ENCODE data around the gene GPHA2. TPM values are rescaled to one million over a fixed set of nuclear protein-coding genes. Genes with fewer than 3 reads are reported as not detected.

GPHA2 gene
- total RNA-seq, 2 experiments from 2014 or later = 0.49 to 0.56 TPM

GRCh38 chr11:64923944-64924909, 11.5 kb downstream of the GPHA2 start, which contains the start of gene PPP2R5B:
PPP2R5B (plus strand) TSS chr11:64924689; CDS start chr11:64925735, 1,046 bp downstream.
- intact Hi-C loops (cut with DNase I, micrococcal nuclease) = loop anchor here in 1 of 2 experiments (1.0 to 5.0 kb wide), 5 partner anchors 46 to 237 kb away; partner anchors contain the start of genes CDCA5, EHD1, SNX15 and ZFPL1
- peak within 1 kb of the TSS; percentile 69 for H3K4me3 ChIP-seq (ENCODE audit: low read length)
- H3K27me3 ChIP-seq (ENCODE audit: control insufficient read depth in 1 of 2, insufficient read depth in 2 of 2, low read length in 2 of 2) = no peaks in the 10 kb centered on the region
- Mint-ChIP-seq H3K36me3 (ENCODE audit: low read depth) (peaks cover 6% of the 10 kb centered on the region), H3K27me3 (no peaks in the 10 kb centered on the region), H3K27ac (peak within 1 kb of the TSS; percentile 97), H3K4me3 (peak within 1 kb of the TSS; percentile 95), H3K4me1 (ENCODE audit: low read depth) (peaks cover 13% of the 10 kb centered on the region), H3K9me3 (no peaks in the 10 kb centered on the region)
- ChIA-PET POLR2A (interaction anchor here (0.6 to 2.5 kb wide), 19 partner anchors 9 to 581 kb away, joined by 3 to 15 read pairs (median 5); partner anchors contain the start of genes ARL2, EHD1, FAU and MAJIN), CTCF (interaction anchor here (0.7 to 1.4 kb wide), 4 partner anchors 30 to 90 kb away, joined by 3 to 8 read pairs (median 3); partner anchors contain the start of genes ARL2 and CDC42BPG)
- peak within 1 kb of the TSS; percentile 73 to 89 for H3K27ac ChIP-seq (ENCODE audit: low read depth in 1 of 2, low read length in 2 of 2)
- no peak for TF ChIP-seq CTCF (IDR thresholded peaks at IDR 0.05)
- DNase-seq = peak; percentile 79 to 95 (median 90)
- peaks cover 11% of the 10 kb centered on the region for H3K36me3 ChIP-seq (ENCODE audit: insufficient read depth, low read length)
- H3K9me3 ChIP-seq (ENCODE audit: control insufficient read depth in 1 of 2, insufficient read depth in 1 of 2, low read length in 2 of 2) = no peaks in the 10 kb centered on the region
- H3K4me1 ChIP-seq (ENCODE audit: insufficient read depth, low read length) = peaks cover 30% of the 10 kb centered on the region
- peak; percentile 92 for ATAC-seq (ENCODE audit: poor library complexity)

GRCh38 chr11:64923151-64923661, 12.5 kb downstream of the GPHA2 start:
- Histone ChIP-seq H3K4me3 (ENCODE audit: low read length) (no peak overlapping the region), H3K9me3 (ENCODE audit: control insufficient read depth in 1 of 2, insufficient read depth in 1 of 2, low read length in 2 of 2) (no peaks in the 10 kb centered on the region), H3K36me3 (ENCODE audit: insufficient read depth, low read length) (peaks cover 6% of the 10 kb centered on the region), H3K4me1 (ENCODE audit: insufficient read depth, low read length) (peaks cover 32% of the 10 kb centered on the region), H3K27ac (ENCODE audit: low read depth in 1 of 2, low read length in 2 of 2) (peak overlapping the region in 1 of 2 donors; percentile 42), H3K27me3 (ENCODE audit: control insufficient read depth in 1 of 2, insufficient read depth in 2 of 2, low read length in 2 of 2) (no peaks in the 10 kb centered on the region)
- Mint-ChIP-seq H3K27me3 (no peaks in the 10 kb centered on the region), H3K36me3 (ENCODE audit: low read depth) (peaks cover 6% of the 10 kb centered on the region), H3K9me3 (no peaks in the 10 kb centered on the region), H3K4me3 (peak overlapping the region; percentile 20), H3K4me1 (ENCODE audit: low read depth) (peaks cover 13% of the 10 kb centered on the region), H3K27ac (no peak overlapping the region)
- ATAC-seq (ENCODE audit: poor library complexity) (no peak), DNase-seq (peak in 2 of 14 experiments; percentile 4 to 42)
- POLR2A ChIA-PET = interaction anchor here (1.1 to 2.5 kb wide), 3 partner anchors 65 to 194 kb away, joined by 3 to 8 read pairs (median 7); partner anchors contain the start of gene ZNHIT2
- CTCF ChIA-PET = interaction anchor here (1.4 kb wide), 1 partner anchor 79 kb away, joined by 3 read pairs; the partner anchor contains the start of gene CDC42BPG
- no peak for TF ChIP-seq CTCF (IDR thresholded peaks at IDR 0.05)
- intact Hi-C loops (cut with DNase I, micrococcal nuclease) = loop anchor here in 1 of 2 experiments (5.0 kb wide), 3 partner anchors 159 to 236 kb away; partner anchors contain the start of genes CDCA5, ZFPL1 and ZNHIT2

GRCh38 chr11:64921384-64921783, 14.3 kb downstream of the GPHA2 start:
- H3K27me3 Mint-ChIP-seq = no peaks in the 10 kb centered on the region
- H3K4me3 Mint-ChIP-seq = no peak overlapping the region
- H3K4me1 Mint-ChIP-seq (ENCODE audit: low read depth) = peaks cover 32% of the 10 kb centered on the region
- peaks cover 46% of the 10 kb centered on the region for H3K4me1 ChIP-seq (ENCODE audit: insufficient read depth, low read length)
- no peaks in the 10 kb centered on the region for H3K9me3 Mint-ChIP-seq
- H3K36me3 Mint-ChIP-seq (ENCODE audit: low read depth) = peaks cover 15% of the 10 kb centered on the region
- CTCF ChIA-PET = no interaction called here
- ATAC-seq (ENCODE audit: poor library complexity) (no peak), DNase-seq (peak in 1 of 14 experiments; percentile 1)
- no peak overlapping the region for H3K4me3 ChIP-seq (ENCODE audit: low read length)
- TF ChIP-seq CTCF (IDR thresholded peaks at IDR 0.05) = no peak
- H3K9me3 ChIP-seq (ENCODE audit: control insufficient read depth in 1 of 2, insufficient read depth in 1 of 2, low read length in 2 of 2) = no peaks in the 10 kb centered on the region
- H3K27me3 ChIP-seq (ENCODE audit: control insufficient read depth in 1 of 2, insufficient read depth in 2 of 2, low read length in 2 of 2) = no peaks in the 10 kb centered on the region
- H3K27ac ChIP-seq (ENCODE audit: low read depth in 1 of 2, low read length in 2 of 2) = no peak overlapping the region
- no peaks in the 10 kb centered on the region for H3K36me3 ChIP-seq (ENCODE audit: insufficient read depth, low read length)
- POLR2A ChIA-PET = no interaction called here
- H3K27ac Mint-ChIP-seq = no peak overlapping the region
- intact Hi-C loops (cut with DNase I, micrococcal nuclease) = loop anchor here in 1 of 2 experiments (5.0 kb wide), 3 partner anchors 161 to 234 kb away; partner anchors contain the start of genes CDCA5, ZFPL1 and ZNHIT2
